RWPE1 (cell line): ENCODE results near the gene GPR42.

Source experiments
- CTCF ChIA-PET: fragments of 350-600 bp; sonication (Branson Sonifier 250); formaldehyde crosslinking; extraction: SDS; loops from one replicate; lab custom pipeline; 2021; lab: Yijun Ruan, JAX
- POLR2A ChIA-PET: fragments of 400-600 bp; formaldehyde crosslinking; extraction: SDS; loops from one replicate; lab custom pipeline; 2020; ENCODE audit warnings: antibody characterized with exemption; ENCODE audit not compliant: low non-redundant PET; lab: Yijun Ruan, JAX
- DNase-seq: peaks from one replicate; pipeline ENCODE4 v3.0.0; 2012; ENCODE audit warnings: low spot score
- H3K27ac ChIP-seq: fragments of 450-650 bp; 2 replicates; pipeline ENCODE4 v1.5.1; 2017
- CTCF ChIP-seq: fragments of 450-650 bp; conservative IDR thresholded peaks from 2 replicates; pipeline ENCODE4 v1.5.1; 2017; ENCODE audit warnings: low read depth, mild to moderate bottlenecking

GPR42 gene

DNA sequence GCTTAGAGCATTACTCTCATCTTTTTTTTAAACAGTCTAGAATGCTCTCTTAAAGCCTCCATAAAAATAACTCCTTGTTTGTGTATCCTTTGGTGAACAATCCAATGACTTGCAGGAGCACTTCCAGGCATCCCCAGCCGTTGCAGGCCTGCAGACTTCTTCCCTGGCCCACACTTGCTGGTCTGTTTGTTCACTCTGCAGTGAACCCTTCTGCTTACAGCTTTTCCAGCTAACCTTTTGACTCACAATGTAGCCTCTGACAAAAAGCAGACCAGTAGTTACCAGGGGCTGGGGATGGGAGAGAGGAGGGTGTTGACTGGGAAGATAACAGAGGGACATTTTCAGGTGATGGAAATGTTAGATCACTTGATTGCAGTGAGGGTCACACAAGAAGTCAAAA, 9.1 kb downstream of the GPR42 start:
- DNase-seq, result no peak
- H3K27ac ChIP-seq, result no peak overlapping the region
- TF ChIP-seq CTCF, result no peak
- POLR2A ChIA-PET, result no interaction called here
- CTCF ChIA-PET, result no interaction called here

GRCh38 chr19:35380450-35381124, 9.7 kb downstream of the GPR42 start:
- H3K27ac ChIP-seq, result no peak overlapping the region
- no peak for TF ChIP-seq CTCF
- CTCF ChIA-PET, result no interaction called here
- POLR2A ChIA-PET, result no interaction called here
- no peak for DNase-seq

GRCh38 chr19:35381318-35381717, 10.4 kb downstream of the GPR42 start:
- ChIA-PET CTCF (no interaction called here), POLR2A (no interaction called here)
- no peak for TF ChIP-seq CTCF
- DNase-seq, result no peak
- no peak overlapping the region for H3K27ac ChIP-seq

GRCh38 chr19:35381926-35382325, 11.1 kb downstream of the GPR42 start:
- CTCF ChIA-PET, result no interaction called here

GRCh38 chr19:35383536-35383935, 12.7 kb downstream of the GPR42 start:
- CTCF ChIA-PET, result interaction anchor here (0.6 kb wide), 1 partner anchor 79 kb away, joined by 3 read pairs; no protein-coding TSS in a partner anchor
- H3K27ac ChIP-seq, result no peak overlapping the region
- no peak for DNase-seq
- POLR2A ChIA-PET, result no interaction called here
- no peak for TF ChIP-seq CTCF

More at GRCh38 chr19:35381926-35382325, 11.1 kb downstream of the GPR42 start:
- H3K27ac ChIP-seq, result no peak overlapping the region
- TF ChIP-seq CTCF, result no peak
- POLR2A ChIA-PET, result no interaction called here
- no peak for DNase-seq

- no peak overlapping the region for H3K27ac ChIP-seq
- DNase-seq, result no peak
- POLR2A ChIA-PET, result no interaction called here
- CTCF ChIA-PET, result interaction anchor here (0.6 kb wide), 1 partner anchor 39 kb away, joined by 3 read pairs; no protein-coding TSS in a partner anchor
- no peak for TF ChIP-seq CTCF
These were observed 17.6 kb downstream of the GPR42 start for GRCh38 chr19:35388277-35389054.
